Stomach smooth muscle (tissue), 2 donors: ENCODE results near the gene RPS6KA6.

Experiments
- H3K27ac ChIP-seq: one replicate; pipeline ENCODE4 v1.7.0; 2013; ENCODE audit warnings: mild to moderate bottlenecking, low read length, inconsistent platforms
- H3K27me3 ChIP-seq, 2 donors: one replicate each; pipeline ENCODE4 v1.7.0; 2013; ENCODE audit warnings: low read length in 2 of 2; ENCODE audit not compliant: insufficient read depth in 2 of 2, control insufficient read depth in 1 of 2
- H3K36me3 ChIP-seq, 2 donors: one replicate each; pipeline ENCODE4 v1.7.0; 2013; ENCODE audit warnings: low read length in 2 of 2; ENCODE audit not compliant: control insufficient read depth in 2 of 2, insufficient read depth in 2 of 2
- H3K4me1 ChIP-seq: one replicate; pipeline ENCODE4 v1.7.0; 2013; ENCODE audit warnings: low read length; ENCODE audit not compliant: control insufficient read depth, insufficient read depth
- H3K4me3 ChIP-seq, 2 donors: one replicate each; pipeline ENCODE4 v1.7.0; 2013; ENCODE audit warnings: low read length in 2 of 2
- H3K9ac ChIP-seq, 2 donors: one replicate each; pipeline ENCODE4 v1.7.0; 2013; ENCODE audit warnings: low read length in 2 of 2, mild to moderate bottlenecking in 1 of 2
- H3K9me3 ChIP-seq, 2 donors: one replicate each; pipeline ENCODE4 v1.7.0; 2013; ENCODE audit warnings: low read length in 2 of 2; ENCODE audit not compliant: control insufficient read depth in 2 of 2
- donor health status: healthy.
- donor health status: Pancreatic carcinoma.

The RPS6KA6 gene

DNA sequence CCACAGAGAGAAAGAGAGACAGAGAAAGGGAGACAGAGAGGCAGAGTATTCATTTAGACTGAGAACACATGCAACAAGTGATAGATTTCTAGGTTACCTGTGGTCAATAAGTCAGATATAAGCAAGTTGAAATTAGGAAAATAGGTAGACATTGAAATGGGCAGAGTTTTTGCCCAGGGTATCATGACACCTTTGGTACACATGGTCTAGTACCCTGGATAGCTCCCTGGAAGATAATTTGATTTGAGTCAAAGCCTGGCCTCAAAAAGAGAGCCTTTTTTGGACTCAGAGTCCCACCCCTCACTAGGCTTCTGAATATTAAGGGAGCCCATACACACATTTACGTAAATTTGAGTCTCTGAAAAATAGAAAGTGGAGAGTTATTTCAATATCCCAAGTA, 4.0 kb upstream of the RPS6KA6 start:
- Histone ChIP-seq H3K27ac (no peak overlapping the region), H3K27me3 (no peaks in the 10 kb centered on the region), H3K9ac (no peak overlapping the region), H3K4me3 (no peak overlapping the region), H3K4me1 (peaks cover 4% of the 10 kb centered on the region), H3K36me3 (no peaks in the 10 kb centered on the region), H3K9me3 (no peaks in the 10 kb centered on the region)

DNA sequence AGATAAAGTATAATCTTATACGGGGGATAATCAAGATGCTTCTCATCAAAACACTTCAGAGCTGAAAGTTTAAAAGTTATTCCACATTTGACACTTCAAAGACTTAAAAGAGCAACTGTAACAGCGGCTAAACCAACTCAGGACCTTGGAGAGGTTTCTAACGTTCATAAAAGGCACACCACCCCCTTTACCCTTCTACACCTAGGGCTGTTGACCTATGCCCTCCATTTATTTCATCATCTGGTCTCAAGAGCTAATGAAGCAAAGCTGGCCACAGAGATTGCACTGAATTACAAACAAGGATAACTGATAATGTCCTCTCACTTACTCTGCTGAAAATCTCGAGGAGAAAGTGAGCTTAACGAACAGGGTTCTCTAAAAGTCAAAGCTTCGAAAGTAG, 1.1 kb upstream of the RPS6KA6 start:
- no peak overlapping the region for H3K9ac ChIP-seq
- H3K27me3 ChIP-seq = no peaks in the 10 kb centered on the region
- no peaks in the 10 kb centered on the region for H3K36me3 ChIP-seq
- H3K9me3 ChIP-seq = no peaks in the 10 kb centered on the region
- no peak overlapping the region for H3K4me3 ChIP-seq
- H3K4me1 ChIP-seq = peaks cover 4% of the 10 kb centered on the region
- H3K27ac ChIP-seq = no peak overlapping the region

GRCh38 chrX:84188320-84188834, 378 bp upstream of the RPS6KA6 start:
- H3K27me3 ChIP-seq = no peaks in the 10 kb centered on the region
- H3K9me3 ChIP-seq = no peaks in the 10 kb centered on the region
- no peak overlapping the region for H3K9ac ChIP-seq
- peaks cover 4% of the 10 kb centered on the region for H3K4me1 ChIP-seq
- peak overlapping the region; percentile 25 to 76 for H3K4me3 ChIP-seq
- H3K27ac ChIP-seq = no peak overlapping the region
- H3K36me3 ChIP-seq = no peaks in the 10 kb centered on the region

- peak overlapping the region; percentile 47 to 55 for H3K9ac ChIP-seq
- H3K9me3 ChIP-seq = no peaks in the 10 kb centered on the region
- H3K4me3 ChIP-seq = peak overlapping the region; percentile 70 to 76
- no peaks in the 10 kb centered on the region for H3K36me3 ChIP-seq
- no peaks in the 10 kb centered on the region for H3K27me3 ChIP-seq
- H3K27ac ChIP-seq = no peak overlapping the region
- H3K4me1 ChIP-seq = peaks cover 4% of the 10 kb centered on the region
These were observed 1.1 kb downstream of the RPS6KA6 start for GRCh38 chrX:84186603-84187532.

- H3K9ac ChIP-seq = no peak overlapping the region
These were observed 5.5 kb downstream of the RPS6KA6 start for GRCh38 chrX:84182516-84182915.

DNA sequence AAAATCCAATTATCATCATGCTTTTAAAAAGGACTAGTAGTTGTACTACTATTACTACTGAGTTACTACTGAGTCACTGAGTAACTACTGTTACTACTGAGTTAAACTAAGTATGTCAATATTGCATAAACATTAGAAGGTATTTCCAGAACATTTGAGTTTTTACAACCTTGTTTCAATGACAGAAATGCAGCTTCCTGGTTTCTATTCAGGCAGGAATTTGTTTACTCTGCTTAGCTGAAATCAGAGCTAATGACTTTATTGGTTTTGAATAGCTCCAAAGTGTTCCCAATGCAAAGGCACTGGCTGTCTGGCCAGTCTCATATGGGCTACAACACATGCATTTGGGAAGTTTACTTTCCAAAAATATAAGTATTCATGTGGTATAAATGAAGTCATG, 12.0 kb downstream of the RPS6KA6 start:
- no peaks in the 10 kb centered on the region for H3K4me1 ChIP-seq
- no peaks in the 10 kb centered on the region for H3K36me3 ChIP-seq
- no peak overlapping the region for H3K9ac ChIP-seq
- no peaks in the 10 kb centered on the region for H3K9me3 ChIP-seq
- no peak overlapping the region for H3K27ac ChIP-seq
- H3K4me3 ChIP-seq = no peak overlapping the region
- H3K27me3 ChIP-seq = no peaks in the 10 kb centered on the region

More at GRCh38 chrX:84182516-84182915, 5.5 kb downstream of the RPS6KA6 start:
- no peaks in the 10 kb centered on the region for H3K36me3 ChIP-seq
- no peak overlapping the region for H3K4me3 ChIP-seq
- no peaks in the 10 kb centered on the region for H3K9me3 ChIP-seq
- H3K27ac ChIP-seq = no peak overlapping the region
- no peaks in the 10 kb centered on the region for H3K27me3 ChIP-seq
- H3K4me1 ChIP-seq = no peaks in the 10 kb centered on the region

- H3K27me3 ChIP-seq = no peaks in the 10 kb centered on the region
- no peak overlapping the region for H3K4me3 ChIP-seq
- no peaks in the 10 kb centered on the region for H3K36me3 ChIP-seq
- no peaks in the 10 kb centered on the region for H3K4me1 ChIP-seq
- no peaks in the 10 kb centered on the region for H3K9me3 ChIP-seq
- H3K9ac ChIP-seq = no peak overlapping the region
- no peak overlapping the region for H3K27ac ChIP-seq
These were observed 12.7 kb downstream of the RPS6KA6 start for GRCh38 chrX:84175274-84175673.

DNA sequence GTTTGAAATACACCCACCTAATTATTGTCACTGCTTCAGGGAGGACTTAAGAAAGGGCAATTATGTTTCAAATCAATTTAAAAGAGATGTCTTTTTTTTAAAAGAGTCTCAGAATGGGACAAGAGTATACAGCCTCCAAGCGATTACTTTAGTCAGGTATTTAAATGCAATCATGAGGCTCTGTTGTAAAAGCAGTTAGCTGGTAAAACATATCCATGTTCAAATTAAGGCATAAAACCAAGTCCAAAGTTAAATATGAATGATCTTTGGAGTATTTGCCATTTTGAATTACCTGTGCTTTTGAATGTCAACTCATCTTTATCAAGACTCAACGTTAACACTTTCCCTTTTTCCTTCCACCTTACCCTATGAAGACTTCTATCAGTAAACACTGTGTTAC, 13.7 kb downstream of the RPS6KA6 start:
- H3K9me3 ChIP-seq = no peaks in the 10 kb centered on the region
- H3K4me3 ChIP-seq = no peak overlapping the region
- no peaks in the 10 kb centered on the region for H3K4me1 ChIP-seq
- no peaks in the 10 kb centered on the region for H3K27me3 ChIP-seq
- H3K36me3 ChIP-seq = no peaks in the 10 kb centered on the region
- no peak overlapping the region for H3K27ac ChIP-seq
- H3K9ac ChIP-seq = no peak overlapping the region

DNA sequence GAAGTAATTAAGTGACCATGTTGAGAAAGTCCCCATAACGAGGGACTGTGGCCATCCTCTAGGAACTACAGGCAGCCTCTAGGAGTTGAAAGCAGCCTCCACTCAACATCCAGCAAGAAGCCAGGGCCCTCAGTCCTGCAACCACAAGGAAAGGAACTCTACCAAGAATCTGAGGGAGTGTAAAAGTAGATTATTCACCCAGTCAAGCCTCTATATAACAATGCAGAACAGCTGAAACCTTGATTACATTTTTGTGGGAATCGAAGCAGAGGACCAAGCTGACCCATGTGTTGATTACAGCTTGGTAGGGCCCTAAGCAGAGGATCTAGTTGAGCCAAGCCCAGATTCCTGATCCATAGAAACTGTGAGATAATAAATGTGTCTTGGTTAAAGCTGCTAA, 17.1 kb downstream of the RPS6KA6 start:
- Histone ChIP-seq H3K9me3 (no peaks in the 10 kb centered on the region), H3K27ac (no peak overlapping the region), H3K4me1 (no peaks in the 10 kb centered on the region), H3K36me3 (no peaks in the 10 kb centered on the region), H3K9ac (no peak overlapping the region), H3K27me3 (no peaks in the 10 kb centered on the region), H3K4me3 (no peak overlapping the region)

DNA sequence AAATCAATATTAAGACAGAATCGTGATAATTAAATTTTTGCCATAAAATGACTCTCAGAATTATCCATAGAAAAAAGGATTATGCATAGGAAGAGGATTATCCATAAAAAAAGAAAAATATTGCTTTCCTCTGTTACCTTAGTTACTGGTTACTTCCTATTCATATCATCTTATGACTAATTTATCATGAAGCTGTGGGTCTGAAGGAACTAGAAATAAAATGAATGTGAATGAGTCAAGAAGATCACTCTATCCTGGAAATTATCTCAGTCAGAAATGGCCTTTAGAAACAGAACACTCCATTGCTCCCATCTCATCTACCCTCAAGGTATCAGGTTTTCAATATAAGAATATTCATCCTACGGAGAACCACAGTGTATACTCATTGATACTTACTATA, 19.4 kb downstream of the RPS6KA6 start:
- Histone ChIP-seq H3K4me1 (no peaks in the 10 kb centered on the region), H3K9ac (no peak overlapping the region), H3K4me3 (no peak overlapping the region), H3K9me3 (no peaks in the 10 kb centered on the region), H3K27ac (no peak overlapping the region), H3K36me3 (no peaks in the 10 kb centered on the region), H3K27me3 (no peaks in the 10 kb centered on the region)

DNA sequence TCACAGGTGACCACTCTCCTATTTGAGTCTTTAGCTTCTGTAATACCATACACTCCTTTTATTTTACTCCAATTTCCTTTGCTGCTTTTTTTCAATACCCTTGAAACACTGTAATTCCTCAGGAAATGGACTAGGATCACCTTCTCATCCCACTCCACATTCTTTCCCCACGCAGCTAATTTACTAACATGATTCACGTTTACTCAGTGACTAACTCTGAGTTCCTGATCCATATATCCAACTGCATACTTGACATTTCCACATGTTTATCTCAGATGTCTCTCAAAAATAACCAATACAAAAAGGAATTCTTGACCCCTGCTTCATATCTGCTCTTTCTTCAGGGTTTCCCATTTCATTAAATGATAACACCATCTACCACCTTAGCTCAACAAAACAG, 19.9 kb downstream of the RPS6KA6 start:
- H3K4me1 ChIP-seq = no peaks in the 10 kb centered on the region
- no peak overlapping the region for H3K9ac ChIP-seq
- H3K9me3 ChIP-seq = no peaks in the 10 kb centered on the region
- no peak overlapping the region for H3K4me3 ChIP-seq
- H3K27ac ChIP-seq = no peak overlapping the region
- H3K36me3 ChIP-seq = no peaks in the 10 kb centered on the region
- no peaks in the 10 kb centered on the region for H3K27me3 ChIP-seq
